HG03159 (cell line): ENCODE measurements around the gene GALNT3.

ENCODE experiments used
- ATAC-seq: cut with Tn5 transposase; IDR thresholded peaks from one replicate; pipeline ENCODE4 v1.9.1; 2021; ENCODE audit warnings: mild to moderate bottlenecking, moderate library complexity; ENCODE audit not compliant: unreplicated experiment

GALNT3 gene

GRCh38 chr2:165746501-165746900 lies 47.5 kb downstream of the GALNT3 start:
- no peak for ATAC-seq

DNA sequence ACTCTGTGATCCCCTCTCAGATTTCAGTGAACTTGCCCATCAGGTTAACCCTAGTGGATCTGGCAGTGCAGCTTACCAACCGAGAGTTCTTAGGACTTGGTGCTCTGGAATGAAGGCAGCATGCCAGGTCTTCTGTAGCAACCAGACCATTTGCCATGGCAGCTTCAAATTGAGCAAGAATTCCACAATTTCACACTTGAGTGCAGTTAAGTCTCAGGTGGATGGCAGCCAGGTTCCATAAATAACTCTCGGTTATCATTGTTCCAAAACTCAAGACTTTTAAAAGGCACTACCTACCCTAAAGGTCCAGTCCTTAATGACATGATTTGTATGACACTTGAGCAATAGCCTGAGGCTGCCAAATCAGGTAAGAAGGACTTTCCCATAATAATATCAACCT lies 48.1 kb downstream of the GALNT3 start:
- no peak for ATAC-seq

- peak; percentile 99 for ATAC-seq
Observed at GRCh38 chr2:165743442-165743841, 50.6 kb downstream of the GALNT3 start.

GRCh38 chr2:165725421-165725820 lies 68.6 kb downstream of the GALNT3 start:
- ATAC-seq: no peak

GRCh38 chr2:165720511-165720910 lies 73.5 kb downstream of the GALNT3 start:
- ATAC-seq: no peak

- no peak for ATAC-seq
Observed at GRCh38 chr2:165718610-165719210, 75.3 kb downstream of the GALNT3 start.

DNA sequence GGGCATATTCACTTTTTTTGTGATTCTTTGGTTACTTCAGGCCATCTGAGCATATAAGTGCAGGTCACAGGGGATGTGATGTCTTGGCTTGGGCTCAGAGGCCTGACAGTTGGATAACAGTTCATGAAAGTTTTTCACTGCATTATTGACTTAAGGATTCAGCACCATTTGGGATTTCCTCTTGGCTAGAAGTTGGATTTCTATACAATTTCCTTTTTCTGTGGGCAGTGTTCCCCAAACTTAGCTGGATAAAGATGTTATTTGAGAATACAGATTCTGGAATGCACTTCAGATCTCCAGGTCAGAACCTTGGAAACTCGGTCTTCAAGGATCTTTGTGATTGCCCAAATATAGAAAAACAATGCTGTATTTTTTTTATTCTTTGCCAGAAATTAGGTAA lies 78.0 kb downstream of the GALNT3 start:
- ATAC-seq: no peak

DNA sequence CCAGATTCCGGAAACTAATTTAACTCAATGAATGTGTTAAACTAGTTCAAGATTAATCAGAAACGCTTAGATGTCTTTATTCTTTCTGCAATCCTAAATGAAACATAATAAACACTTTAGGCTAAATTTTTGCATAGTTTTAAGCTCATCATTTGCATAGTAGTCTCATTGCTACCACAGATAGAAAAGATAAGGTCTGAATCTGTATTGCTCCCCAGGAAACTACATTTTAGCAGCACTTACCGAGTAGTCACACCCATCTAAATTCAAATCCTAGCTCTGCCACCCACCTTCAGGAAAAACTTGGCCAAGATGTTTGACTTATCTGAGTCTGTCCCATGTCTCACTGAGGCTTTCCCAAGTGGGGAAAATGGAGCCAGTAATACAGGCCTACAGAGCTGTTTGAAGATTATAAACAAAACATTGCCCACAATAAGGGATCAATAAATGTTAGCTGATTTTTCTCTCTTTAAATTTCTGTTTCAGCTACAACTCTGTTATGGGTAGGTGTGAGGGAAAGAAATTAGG lies 87.0 kb downstream of the GALNT3 start:
- ATAC-seq: no peak

- ATAC-seq: no peak
Observed at GRCh38 chr2:165701147-165701546, 92.9 kb downstream of the GALNT3 start.

GRCh38 chr2:165700531-165700930 lies 93.5 kb downstream of the GALNT3 start:
- no peak for ATAC-seq

- no peak for ATAC-seq
Observed at GRCh38 chr2:165699946-165700345, 94.1 kb downstream of the GALNT3 start.

DNA sequence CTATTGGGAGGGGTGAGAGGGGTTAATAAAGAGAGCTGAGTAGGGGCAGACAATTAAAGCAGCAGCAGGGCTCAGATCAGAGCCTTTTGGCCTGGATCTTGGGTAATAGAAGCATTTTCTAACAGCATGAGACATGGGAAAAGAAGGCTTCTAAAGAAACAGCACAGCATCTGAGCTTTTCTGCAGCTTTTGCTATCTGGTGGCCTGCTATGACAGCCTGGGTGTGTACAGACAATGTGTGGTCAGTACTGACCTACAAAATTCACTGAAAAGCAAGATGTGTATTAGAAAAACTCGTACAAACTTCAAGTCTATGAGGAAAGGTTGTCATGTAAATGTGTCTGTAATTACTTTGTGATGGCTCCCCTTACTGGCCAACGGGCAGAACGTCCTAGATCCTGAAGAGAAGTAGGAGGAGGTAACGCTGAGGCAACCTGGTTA lies 95.6 kb downstream of the GALNT3 start:
- ATAC-seq: peak; percentile 91

- ATAC-seq: no peak
Observed at GRCh38 chr2:165697748-165698443, 96.2 kb downstream of the GALNT3 start.
